Testis (tissue), 2 donors: ENCODE results near the gene OR52W1.

Experiments used
- POLR2A ChIP-seq: fragments of 450-650 bp; IDR thresholded peaks from one replicate; pipeline ENCODE4 v1.6.1; 2017; ENCODE audit warnings: antibody characterized with exemption, mild to moderate bottlenecking, moderate library complexity
- TF ChIP-seq, protein P1 (sequence below), 3 experiments: fragments of 450-650 bp in 2 of 3; fragments of 200-600 bp in 1 of 3; sonication (generic) in 1 of 3; IDR thresholded peaks; one replicate each; pipeline ENCODE4 v1.5.1; 2016 to 2019; ENCODE audit warnings: antibody characterized with exemption in 3 of 3, mild to moderate bottlenecking in 2 of 3, moderate library complexity in 1 of 3

DNA sequence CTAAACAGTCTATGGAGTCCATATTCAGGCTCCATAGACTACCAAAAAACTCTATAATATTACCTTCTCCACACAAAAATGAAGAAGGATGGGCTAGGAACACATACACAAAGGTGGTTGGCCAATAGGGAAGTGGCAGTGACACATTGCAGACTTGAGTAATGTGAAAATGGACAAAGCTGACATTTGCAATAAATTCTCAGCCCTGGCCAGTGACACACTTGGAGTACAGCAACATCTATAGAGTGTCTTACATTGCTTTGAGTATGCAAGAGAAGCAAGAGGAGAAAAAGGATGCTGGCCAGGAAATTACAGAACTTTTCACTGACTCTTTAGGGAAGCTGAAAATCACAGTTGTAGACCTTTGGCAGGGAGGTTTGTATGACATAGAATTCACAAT lies 7.3 kb upstream of the OR52W1 start:
- TF ChIP-seq POLR2A = no peak
- TF ChIP-seq, protein P1, sequence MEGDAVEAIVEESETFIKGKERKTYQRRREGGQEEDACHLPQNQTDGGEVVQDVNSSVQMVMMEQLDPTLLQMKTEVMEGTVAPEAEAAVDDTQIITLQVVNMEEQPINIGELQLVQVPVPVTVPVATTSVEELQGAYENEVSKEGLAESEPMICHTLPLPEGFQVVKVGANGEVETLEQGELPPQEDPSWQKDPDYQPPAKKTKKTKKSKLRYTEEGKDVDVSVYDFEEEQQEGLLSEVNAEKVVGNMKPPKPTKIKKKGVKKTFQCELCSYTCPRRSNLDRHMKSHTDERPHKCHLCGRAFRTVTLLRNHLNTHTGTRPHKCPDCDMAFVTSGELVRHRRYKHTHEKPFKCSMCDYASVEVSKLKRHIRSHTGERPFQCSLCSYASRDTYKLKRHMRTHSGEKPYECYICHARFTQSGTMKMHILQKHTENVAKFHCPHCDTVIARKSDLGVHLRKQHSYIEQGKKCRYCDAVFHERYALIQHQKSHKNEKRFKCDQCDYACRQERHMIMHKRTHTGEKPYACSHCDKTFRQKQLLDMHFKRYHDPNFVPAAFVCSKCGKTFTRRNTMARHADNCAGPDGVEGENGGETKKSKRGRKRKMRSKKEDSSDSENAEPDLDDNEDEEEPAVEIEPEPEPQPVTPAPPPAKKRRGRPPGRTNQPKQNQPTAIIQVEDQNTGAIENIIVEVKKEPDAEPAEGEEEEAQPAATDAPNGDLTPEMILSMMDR (IDR thresholded peaks at IDR 0.05) = no peak
